HG03135 (cell line): ENCODE results near the gene INTS3.
A peak's percentile ranks its signal among the peaks of the same experiment; 100 is the strongest.

ENCODE experiments used
- ATAC-seq: cut with Tn5 transposase; IDR thresholded peaks from one replicate; pipeline ENCODE4 v1.9.1; 2021; ENCODE audit warnings: mild to moderate bottlenecking, moderate library complexity; ENCODE audit not compliant: unreplicated experiment

Gene INTS3

GRCh38 chr1:153793261-153793972 is 65.6 kb downstream of the INTS3 start:
- ATAC-seq = no peak

GRCh38 chr1:153793973-153794615 is 66.2 kb downstream of the INTS3 start:
- ATAC-seq = no peak

GRCh38 chr1:153794624-153795329 is 66.9 kb downstream of the INTS3 start:
- ATAC-seq = no peak

GRCh38 chr1:153795330-153795837 is 67.5 kb downstream of the INTS3 start:
- ATAC-seq = no peak

- ATAC-seq = no peak
Measured at GRCh38 chr1:153795934-153796785, 68.3 kb downstream of the INTS3 start.

GRCh38 chr1:153796786-153797659 is 69.2 kb downstream of the INTS3 start:
- ATAC-seq = no peak

- no peak for ATAC-seq
Measured at GRCh38 chr1:153798468-153798780, 70.6 kb downstream of the INTS3 start.

GRCh38 chr1:153799016-153799415 is 71.2 kb downstream of the INTS3 start:
- no peak for ATAC-seq

GRCh38 chr1:153799566-153800465 is 72.0 kb downstream of the INTS3 start:
- ATAC-seq = no peak

GRCh38 chr1:153800516-153800915 is 72.7 kb downstream of the INTS3 start:
- no peak for ATAC-seq

GRCh38 chr1:153801028-153801625 is 73.3 kb downstream of the INTS3 start:
- no peak for ATAC-seq

- ATAC-seq = no peak
Measured at GRCh38 chr1:153801786-153802697, 74.2 kb downstream of the INTS3 start.

- ATAC-seq = no peak
Measured at GRCh38 chr1:153803470-153804056, 75.7 kb downstream of the INTS3 start.

- ATAC-seq = no peak
Measured at GRCh38 chr1:153804112-153804511, 76.3 kb downstream of the INTS3 start.

GRCh38 chr1:153805042-153805745 is 77.3 kb downstream of the INTS3 start:
- ATAC-seq = peak; percentile 92

GRCh38 chr1:153805886-153806719 is 78.3 kb downstream of the INTS3 start:
- ATAC-seq = peak; percentile 14
